Gastroesophageal sphincter (tissue), 3 donors: ENCODE measurements around the gene DCLK1.

Experiments
- CTCF ChIP-seq, 4 experiments: fragments of 200-600 bp in 2 of 4; fragments of 450-650 bp in 2 of 4; sonication (generic) in 1 of 4; IDR thresholded peaks; one replicate each; pipeline ENCODE4 v1.5.1; 2017 to 2019; ENCODE audit warnings: antibody characterized with exemption in 4 of 4, mild to moderate bottlenecking in 2 of 4, moderate library complexity in 2 of 4
- EP300 ChIP-seq: sonication (generic); formaldehyde crosslinking; IDR thresholded peaks from one replicate; pipeline ENCODE4 v1.6.1; 2017; ENCODE audit warnings: antibody characterized with exemption, mild to moderate bottlenecking

GRCh38 chr13:35723821-35724220 is 407.4 kb downstream of the DCLK1 start:
- TF ChIP-seq CTCF (IDR thresholded peaks at IDR 0.05) (no peak), EP300 (no peak)
